Activated naive CD8-positive, alpha-beta T cell treated with anti-CD3 and anti-CD28 coated beads, Interleukin-2, amount 50 U/mL, for 24 hours (primary cell): ENCODE data around the gene SCIMP.
A peak's percentile ranks its signal among the peaks of the same experiment; 100 is the strongest.

Experiments used
- ATAC-seq: fragments of 150-1000 bp; cut with Tn5 transposase; one replicate; pipeline ENCODE4 v1.10.0; 2021
- DNase-seq: peaks from one replicate; pipeline ENCODE4 v3.0.0; 2021
- H3K27ac Mint-ChIP-seq: one replicate; pipeline ENCODE4 v1.8.0; 2021; ENCODE audit warnings: mild to moderate bottlenecking, mixed read lengths
- H3K27me3 Mint-ChIP-seq: one replicate; pipeline ENCODE4 v1.8.0; 2021; ENCODE audit warnings: mixed read lengths
- H3K36me3 Mint-ChIP-seq: one replicate; pipeline ENCODE4 v1.8.0; 2021; ENCODE audit warnings: low read depth, mixed read lengths
- H3K4me1 Mint-ChIP-seq: one replicate; pipeline ENCODE4 v1.8.0; 2021; ENCODE audit warnings: mixed read lengths
- H3K4me3 Mint-ChIP-seq: one replicate; pipeline ENCODE4 v1.8.0; 2021; ENCODE audit warnings: mild to moderate bottlenecking, moderate library complexity, mixed read lengths
- H3K9me3 Mint-ChIP-seq: one replicate; pipeline ENCODE4 v1.8.0; 2021; ENCODE audit warnings: mixed read lengths

Gene SCIMP

DNA sequence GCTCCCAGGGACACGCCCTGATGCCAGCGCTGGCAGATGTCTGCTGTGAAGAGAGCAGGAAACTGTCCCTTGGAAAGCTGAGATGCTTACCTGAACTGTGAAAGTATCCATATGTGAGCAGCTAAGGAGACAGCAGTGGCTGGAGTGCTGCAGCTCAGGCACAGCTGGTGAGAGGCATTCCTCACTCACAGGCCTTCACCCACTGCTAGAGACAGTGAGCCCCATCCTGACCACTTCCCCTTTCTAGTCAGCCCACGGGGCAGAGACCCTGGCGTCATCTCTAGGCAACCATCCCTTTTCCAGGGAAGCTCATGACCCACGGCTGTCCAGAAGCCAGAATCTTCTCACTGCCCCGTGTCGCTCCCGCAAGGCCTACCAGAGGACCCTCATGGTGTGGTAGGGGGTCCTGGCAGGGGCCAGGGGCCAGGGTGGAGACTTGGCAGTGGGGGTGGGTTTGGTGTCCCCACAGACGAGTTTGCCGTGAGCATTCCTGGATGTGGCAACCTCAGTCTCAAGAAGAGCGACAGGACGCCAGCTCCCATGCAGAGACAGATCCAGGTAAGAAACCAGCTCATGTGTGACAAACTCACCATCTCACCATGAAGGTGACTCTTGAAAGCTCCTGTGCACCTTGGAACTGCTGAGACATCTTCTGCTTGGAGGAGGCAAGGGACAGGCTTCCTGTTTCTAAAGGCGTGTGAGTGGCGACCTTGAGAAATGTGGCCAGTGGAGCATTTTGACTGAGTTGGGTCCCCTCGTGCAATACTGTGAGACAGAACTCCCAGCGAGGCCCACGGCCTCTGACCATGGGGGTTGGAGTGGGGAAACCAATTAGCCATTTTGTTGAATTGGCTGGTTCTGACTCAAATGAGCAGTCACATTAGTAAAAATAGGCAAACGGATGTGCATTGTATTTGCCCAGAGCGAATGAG lies at the start of gene SCIMP:
Gene SCIMP, minus strand, starts transcription at position 216 of the 932 bp plus-strand sequence. Its CDS starts 105 bp downstream, at position 111.
- peak within 1 kb of the TSS; percentile 56 for H3K27ac Mint-ChIP-seq
- no peaks in the 10 kb centered on the region for H3K27me3 Mint-ChIP-seq
- peaks cover 37% of the 10 kb centered on the region for H3K4me1 Mint-ChIP-seq
- no peaks in the 10 kb centered on the region for H3K9me3 Mint-ChIP-seq
- DNase-seq: no peak
- no peak for ATAC-seq
- peaks cover 2% of the 10 kb centered on the region for H3K36me3 Mint-ChIP-seq
- H3K4me3 Mint-ChIP-seq: peak within 1 kb of the TSS; percentile 54

DNA sequence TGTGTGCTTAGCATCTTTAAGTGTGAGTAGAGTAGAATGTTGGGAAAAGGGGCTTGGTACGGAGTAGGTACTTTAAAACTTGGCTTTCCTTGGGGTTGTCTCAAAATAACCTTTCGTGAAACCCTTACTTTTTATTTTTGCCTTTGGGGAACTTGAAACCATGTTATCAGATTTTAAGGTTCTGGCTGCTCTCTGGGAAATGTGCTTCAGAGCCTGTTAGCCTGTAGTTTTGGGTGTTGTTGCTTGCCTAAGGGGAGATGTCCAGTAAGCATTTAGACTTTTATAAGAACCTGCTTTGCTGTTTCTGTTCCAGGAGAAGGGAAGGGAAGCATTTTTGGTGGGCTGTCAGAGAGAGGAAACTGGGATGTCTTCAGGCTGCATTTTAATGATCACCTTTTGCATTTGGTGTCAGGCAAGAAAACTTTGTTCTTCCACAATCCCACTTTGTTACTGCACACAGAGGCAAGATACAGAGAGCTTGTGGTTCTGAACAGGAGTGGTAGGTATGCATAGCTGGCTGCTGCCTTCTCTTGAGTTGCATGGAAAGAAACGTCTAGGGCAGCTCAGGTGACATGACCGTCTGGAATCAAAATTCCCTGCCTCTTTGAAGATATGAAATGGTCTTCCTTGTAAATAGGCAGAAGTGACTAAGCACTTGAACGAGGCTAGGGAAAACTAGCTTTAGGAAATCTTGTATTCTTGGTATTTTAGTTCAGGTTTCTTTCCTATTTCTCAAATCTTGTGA lies 49.1 kb upstream of the SCIMP start:
- Mint-ChIP-seq H3K36me3 (peaks cover 24% of the 10 kb centered on the region), H3K4me3 (peak overlapping the region; percentile 82), H3K27ac (peak overlapping the region; percentile 92), H3K27me3 (peaks cover 2% of the 10 kb centered on the region), H3K9me3 (no peaks in the 10 kb centered on the region), H3K4me1 (peaks cover 56% of the 10 kb centered on the region)
- DNase-seq: no peak
- ATAC-seq: no peak

DNA sequence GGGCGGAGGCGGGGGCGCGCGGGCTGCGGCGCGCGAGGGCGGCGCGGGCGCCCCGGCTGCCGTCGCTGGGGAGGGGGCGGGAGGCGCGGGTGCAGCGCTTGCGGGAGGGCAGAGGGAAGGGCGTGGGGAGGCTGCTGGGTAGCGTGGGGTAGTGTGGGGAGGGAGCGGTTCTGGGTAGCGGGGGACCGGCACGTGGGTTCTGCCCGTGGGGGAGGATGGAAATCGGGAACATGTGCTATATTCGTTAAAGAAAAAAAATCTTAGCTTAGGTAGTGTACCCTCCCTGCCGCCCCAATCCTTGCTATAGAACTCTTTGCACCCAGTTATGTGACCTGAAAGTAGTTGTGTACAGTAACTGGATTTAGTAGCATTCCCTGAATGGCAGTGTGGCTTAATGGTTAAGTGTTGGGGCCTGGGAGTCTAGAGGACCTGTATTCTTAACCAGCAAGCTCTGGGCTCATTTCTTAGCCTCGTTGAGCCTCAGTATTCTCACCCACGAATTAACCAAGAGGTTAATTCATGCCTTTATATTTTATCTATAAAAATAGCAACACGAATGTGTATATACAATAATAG lies 48.1 kb upstream of the SCIMP start:
- DNase-seq: peak; percentile 49
- Mint-ChIP-seq H3K4me1 (peaks cover 49% of the 10 kb centered on the region), H3K4me3 (peak overlapping the region; percentile 82), H3K27ac (peak overlapping the region; percentile 92), H3K27me3 (peaks cover 2% of the 10 kb centered on the region), H3K9me3 (no peaks in the 10 kb centered on the region), H3K36me3 (peaks cover 20% of the 10 kb centered on the region)
- ATAC-seq: peak; percentile 45

DNA sequence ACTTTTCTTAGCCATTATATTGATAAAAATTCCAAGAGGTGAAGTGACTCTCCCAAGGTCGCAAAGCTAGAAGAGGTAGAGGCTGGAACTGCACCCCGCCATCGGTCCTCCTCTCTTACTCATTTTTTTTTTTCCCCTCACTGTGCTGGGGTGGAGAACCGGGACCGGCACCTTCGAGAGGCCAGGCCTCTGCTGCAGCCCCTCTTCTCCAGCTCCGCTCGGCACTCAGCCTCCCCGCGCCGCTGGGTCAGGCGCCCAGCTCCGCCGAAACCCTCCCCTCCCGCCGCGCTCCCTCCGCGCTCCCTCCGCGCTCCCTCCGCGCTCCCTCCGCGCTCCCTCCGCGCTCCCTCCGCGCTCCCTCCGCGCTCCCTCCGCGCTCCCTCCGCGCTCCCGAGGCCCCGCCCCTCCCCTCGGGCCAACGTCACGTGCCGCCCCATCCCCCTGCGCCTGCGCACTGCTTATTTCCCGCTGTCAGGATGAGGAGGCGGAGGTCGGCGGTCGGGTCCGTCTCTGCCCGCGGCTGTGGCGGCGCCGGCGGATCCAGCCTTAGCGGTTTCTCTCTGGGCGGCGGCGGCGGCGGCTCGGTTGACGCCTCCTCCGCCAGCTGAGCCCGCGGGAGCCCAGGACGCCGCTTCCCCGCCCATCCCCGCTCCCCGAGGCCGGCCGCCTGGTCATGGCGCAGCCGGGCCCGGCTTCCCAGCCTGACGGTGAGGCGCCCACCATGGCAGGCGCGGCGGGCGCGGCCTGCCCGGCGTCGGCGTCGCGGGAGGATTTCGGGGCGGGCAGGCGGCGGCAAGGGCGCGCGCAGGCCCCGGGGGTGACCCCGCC lies 47.4 kb upstream of the SCIMP start, which contains the start of gene RABEP1:
Gene RABEP1, plus strand, starts transcription at position 471 of the 828 bp plus-strand sequence. Its CDS starts 203 bp downstream, at position 674.
- DNase-seq (peak; percentile 97), ATAC-seq (peak; percentile 73)
- peaks cover 18% of the 10 kb centered on the region for H3K36me3 Mint-ChIP-seq
- peak within 1 kb of the TSS; percentile 92 for H3K27ac Mint-ChIP-seq
- no peaks in the 10 kb centered on the region for H3K9me3 Mint-ChIP-seq
- peaks cover 2% of the 10 kb centered on the region for H3K27me3 Mint-ChIP-seq
- peaks cover 46% of the 10 kb centered on the region for H3K4me1 Mint-ChIP-seq
- H3K4me3 Mint-ChIP-seq: peak within 1 kb of the TSS; percentile 82

DNA sequence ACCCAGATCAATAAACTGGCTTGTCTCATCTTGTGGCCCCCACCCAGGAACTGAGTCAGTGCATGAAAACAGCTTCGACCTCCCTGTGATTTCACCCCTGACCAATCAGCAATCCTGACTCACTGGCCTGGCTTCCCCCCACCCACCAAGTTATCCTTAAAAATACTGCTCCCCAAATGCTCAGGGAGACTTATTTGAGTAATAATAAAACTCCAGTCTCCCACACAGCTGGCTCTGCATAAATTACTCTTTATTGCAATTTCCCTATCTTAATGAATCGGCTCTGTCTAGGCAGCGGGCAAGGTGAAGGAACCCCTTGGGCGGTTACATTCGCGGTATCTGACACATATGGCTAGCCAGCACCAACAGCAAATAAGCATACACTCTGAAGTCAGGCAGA lies 37.7 kb upstream of the SCIMP start:
- Mint-ChIP-seq H3K27ac (peak overlapping the region; percentile 24), H3K36me3 (no peaks in the 10 kb centered on the region), H3K4me3 (no peak overlapping the region), H3K27me3 (no peaks in the 10 kb centered on the region), H3K4me1 (peaks cover 12% of the 10 kb centered on the region), H3K9me3 (no peaks in the 10 kb centered on the region)
- DNase-seq (peak; percentile 50), ATAC-seq (peak; percentile 90)

DNA sequence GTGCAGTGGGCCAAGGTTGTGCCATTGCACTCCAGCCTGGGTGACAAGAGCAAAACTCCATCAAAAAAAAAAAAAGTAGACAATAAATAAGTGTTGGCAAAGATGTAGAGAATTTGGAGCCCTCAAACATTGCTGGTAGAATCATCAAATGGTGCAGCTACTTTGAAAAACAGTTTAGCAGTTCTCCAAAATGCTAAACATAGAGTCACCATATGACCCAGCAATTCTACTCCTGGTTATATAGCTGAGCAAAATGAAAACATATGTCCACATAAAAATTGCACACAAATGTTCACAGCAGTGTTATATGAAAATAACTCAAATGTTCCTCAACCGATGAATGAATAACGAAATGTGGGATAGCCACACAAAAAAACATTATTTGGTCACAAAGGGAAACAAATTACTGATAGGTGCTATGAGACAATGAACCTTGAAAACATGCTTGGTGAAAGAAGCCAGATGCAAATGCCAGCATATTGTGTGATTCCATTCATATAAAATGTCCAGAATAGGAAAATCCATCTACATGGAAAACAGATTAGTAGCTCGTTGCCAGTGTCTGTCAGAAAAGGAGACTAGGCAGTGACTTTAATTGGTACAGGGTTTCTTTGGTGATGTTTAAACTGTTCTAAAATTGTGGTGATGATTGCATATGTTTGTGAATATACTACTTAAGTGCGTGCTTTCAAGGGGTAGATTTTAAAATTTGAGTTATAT lies 34.7 kb upstream of the SCIMP start:
- no peak overlapping the region for H3K4me3 Mint-ChIP-seq

DNA sequence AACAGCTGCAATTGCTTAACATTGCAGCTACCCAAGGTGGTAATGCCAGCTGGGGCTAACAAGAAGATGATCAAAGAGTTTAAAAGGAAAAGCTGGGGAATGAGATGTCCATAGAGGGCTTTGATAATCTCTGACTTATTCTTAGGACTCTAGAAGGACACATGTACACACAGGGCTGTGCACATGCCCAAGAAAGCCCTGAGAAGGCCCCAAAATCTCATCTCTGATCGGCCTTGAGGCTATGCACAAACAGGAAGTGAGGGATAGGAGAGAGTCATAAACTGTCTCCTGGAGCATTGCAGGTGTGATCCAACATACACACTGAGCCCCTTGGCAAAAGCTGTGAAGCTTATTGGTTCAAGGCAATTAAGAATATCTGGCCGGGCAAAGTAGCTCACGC lies 30.2 kb upstream of the SCIMP start:
- Mint-ChIP-seq H3K27me3 (no peaks in the 10 kb centered on the region), H3K4me3 (no peak overlapping the region), H3K36me3 (no peaks in the 10 kb centered on the region), H3K9me3 (no peaks in the 10 kb centered on the region), H3K4me1 (no peaks in the 10 kb centered on the region), H3K27ac (no peak overlapping the region)
- no peak for ATAC-seq
- DNase-seq: no peak

More for the DNA sequence above, 34.7 kb upstream of the SCIMP start:
- Mint-ChIP-seq H3K27me3 (no peaks in the 10 kb centered on the region), H3K4me1 (peaks cover 12% of the 10 kb centered on the region), H3K9me3 (no peaks in the 10 kb centered on the region), H3K27ac (no peak overlapping the region), H3K36me3 (no peaks in the 10 kb centered on the region)
- DNase-seq (no peak), ATAC-seq (no peak)

DNA sequence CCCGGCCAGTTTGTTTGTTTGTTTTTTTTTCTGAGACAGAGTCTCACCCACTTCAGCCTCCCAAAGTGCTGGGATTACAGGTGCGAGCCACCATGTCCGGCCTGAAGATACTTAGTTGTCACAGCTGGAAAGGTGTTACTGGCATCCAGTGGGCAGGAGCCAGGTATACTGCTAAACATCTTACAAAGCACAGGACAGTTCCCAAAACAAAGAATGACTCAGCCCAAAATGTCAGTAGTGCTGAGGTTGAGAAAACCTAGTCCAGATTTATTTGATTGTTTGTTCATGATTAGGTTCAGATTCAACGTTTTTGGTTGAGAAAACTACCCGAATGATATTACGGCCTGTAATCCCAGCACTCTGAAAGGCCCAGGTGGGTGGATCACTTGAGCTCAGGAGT lies 28.8 kb upstream of the SCIMP start:
- no peaks in the 10 kb centered on the region for H3K36me3 Mint-ChIP-seq
- H3K4me1 Mint-ChIP-seq: no peaks in the 10 kb centered on the region
- no peak overlapping the region for H3K27ac Mint-ChIP-seq
- no peak overlapping the region for H3K4me3 Mint-ChIP-seq
- H3K9me3 Mint-ChIP-seq: no peaks in the 10 kb centered on the region
- ATAC-seq: no peak
- no peaks in the 10 kb centered on the region for H3K27me3 Mint-ChIP-seq
- DNase-seq: no peak

DNA sequence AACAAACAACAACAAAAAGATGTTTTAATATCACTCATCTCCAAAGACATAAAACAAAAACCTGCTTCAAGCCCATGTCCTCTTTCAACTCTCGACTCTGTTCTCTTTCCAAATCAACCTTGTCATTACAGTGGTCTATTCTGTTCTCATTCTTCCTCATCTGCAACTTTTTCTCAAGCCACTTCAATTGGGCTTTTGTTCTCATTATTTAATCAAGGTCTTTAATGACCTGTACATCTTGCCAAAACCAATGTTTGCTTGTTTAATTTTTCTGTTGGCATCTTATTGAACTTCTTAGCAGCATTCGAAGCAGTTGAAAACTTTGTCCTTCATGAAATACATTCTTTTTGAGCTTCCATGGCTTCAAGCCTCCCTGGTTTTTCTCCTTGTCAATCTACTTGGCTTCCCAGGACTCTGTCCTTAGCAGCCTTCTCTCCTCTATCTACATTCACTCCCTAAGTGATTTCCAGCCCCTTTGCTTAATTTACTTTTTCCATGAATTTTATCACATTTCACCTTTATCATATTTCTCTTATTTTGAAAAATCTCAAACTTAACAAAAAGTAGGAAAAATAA lies 27.8 kb upstream of the SCIMP start:
- Mint-ChIP-seq H3K27me3 (no peaks in the 10 kb centered on the region), H3K27ac (no peak overlapping the region), H3K9me3 (no peaks in the 10 kb centered on the region), H3K4me1 (no peaks in the 10 kb centered on the region), H3K4me3 (no peak overlapping the region), H3K36me3 (no peaks in the 10 kb centered on the region)
- no peak for DNase-seq
- no peak for ATAC-seq

DNA sequence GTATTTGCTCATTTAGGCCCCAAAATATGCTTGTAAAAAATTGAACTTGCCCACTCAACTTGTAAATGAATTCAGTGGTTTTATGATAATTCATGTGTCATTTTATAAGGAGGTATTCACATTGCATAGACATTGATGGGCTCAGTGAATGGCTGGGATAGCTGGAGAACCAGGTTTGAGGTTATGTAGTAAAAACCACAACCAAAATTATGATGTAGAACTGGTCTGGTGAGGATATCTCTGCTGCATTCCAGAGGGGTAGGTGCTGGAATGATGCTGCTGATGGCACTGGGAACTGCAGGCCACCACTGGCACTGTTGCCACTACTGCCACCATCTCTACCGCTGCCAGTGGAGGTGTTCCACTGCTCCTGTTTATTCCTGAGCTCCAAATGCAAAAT lies 25.9 kb upstream of the SCIMP start:
- H3K9me3 Mint-ChIP-seq: no peaks in the 10 kb centered on the region
- no peak overlapping the region for H3K4me3 Mint-ChIP-seq
- no peaks in the 10 kb centered on the region for H3K27me3 Mint-ChIP-seq
- no peaks in the 10 kb centered on the region for H3K36me3 Mint-ChIP-seq
- ATAC-seq: no peak
- no peaks in the 10 kb centered on the region for H3K4me1 Mint-ChIP-seq
- no peak overlapping the region for H3K27ac Mint-ChIP-seq
- no peak for DNase-seq

DNA sequence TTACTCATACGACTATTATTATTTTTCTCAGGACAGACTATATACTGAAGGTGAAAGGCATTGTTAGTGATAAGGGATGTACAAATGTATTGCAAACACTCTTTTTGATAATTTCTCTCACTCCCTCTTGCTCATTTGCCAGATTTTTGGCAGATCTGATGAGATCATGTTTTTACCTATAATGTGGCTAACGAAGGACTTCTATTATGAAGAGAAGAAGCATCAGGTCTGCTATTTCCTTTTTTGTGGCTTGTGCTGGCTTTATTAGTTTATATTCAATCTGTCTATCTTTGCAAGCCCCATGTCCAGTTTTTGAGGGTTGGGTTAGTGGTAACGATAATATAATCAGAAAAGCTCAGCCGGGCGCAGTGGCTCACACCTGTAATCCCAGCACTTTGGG lies 22.5 kb upstream of the SCIMP start:
- Mint-ChIP-seq H3K4me1 (peaks cover 14% of the 10 kb centered on the region), H3K27ac (no peak overlapping the region), H3K27me3 (no peaks in the 10 kb centered on the region), H3K36me3 (no peaks in the 10 kb centered on the region), H3K9me3 (no peaks in the 10 kb centered on the region), H3K4me3 (no peak overlapping the region)
- DNase-seq (no peak), ATAC-seq (no peak)

DNA sequence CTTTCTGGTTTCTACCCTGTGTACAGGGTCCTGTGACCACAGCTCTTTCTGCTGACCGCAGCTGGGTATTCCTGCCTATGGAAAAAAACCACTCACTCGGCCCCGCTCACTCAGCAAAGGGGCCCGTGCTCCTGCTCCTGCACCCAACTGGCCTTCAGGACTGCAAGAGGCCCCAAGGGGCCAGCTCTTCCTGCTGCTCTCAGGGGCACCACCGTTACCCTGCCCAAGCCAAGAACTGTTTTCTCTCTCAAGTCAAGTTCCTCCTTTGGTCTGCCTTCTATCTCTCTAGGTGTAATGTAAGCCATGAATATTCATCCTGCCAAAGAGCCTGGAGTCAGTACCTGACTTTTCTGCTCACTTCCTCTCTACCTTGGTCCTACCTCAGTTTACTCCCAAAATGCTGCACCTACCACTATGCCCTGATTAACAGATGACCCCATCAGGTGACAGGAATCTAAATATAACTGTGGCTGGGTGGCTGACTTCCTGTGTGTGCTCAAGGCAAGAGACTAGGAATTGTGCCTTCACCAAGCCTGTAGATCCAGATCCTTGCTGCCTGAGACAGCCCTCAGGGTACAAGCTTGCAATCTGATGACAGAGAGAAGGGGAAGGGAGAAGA lies 20.4 kb upstream of the SCIMP start:
- no peak for ATAC-seq
- no peak for DNase-seq
- Mint-ChIP-seq H3K4me1 (peaks cover 14% of the 10 kb centered on the region), H3K27me3 (no peaks in the 10 kb centered on the region), H3K4me3 (peak overlapping the region; percentile 5), H3K9me3 (no peaks in the 10 kb centered on the region), H3K27ac (peak overlapping the region; percentile 65), H3K36me3 (no peaks in the 10 kb centered on the region)

DNA sequence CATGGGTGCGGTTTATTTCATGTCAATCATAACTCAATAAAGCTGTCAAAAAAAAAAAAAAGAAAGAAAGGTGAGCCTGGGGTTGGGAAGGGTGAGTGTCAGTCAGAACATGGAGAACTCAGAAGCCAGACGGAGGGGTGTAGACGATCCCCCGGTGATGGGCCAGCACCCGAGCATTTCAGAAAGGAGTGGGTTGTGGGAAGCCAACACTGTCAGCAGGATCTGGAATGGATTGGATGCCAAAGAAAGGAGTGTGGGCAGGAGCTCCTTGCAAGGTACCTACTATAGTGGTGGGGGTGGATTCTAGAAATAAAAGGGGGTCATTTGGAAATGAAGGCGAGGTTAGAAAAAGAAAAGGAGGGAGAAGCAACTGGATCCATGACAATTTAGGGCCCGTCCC lies 19.8 kb upstream of the SCIMP start:
- Mint-ChIP-seq H3K27me3 (no peaks in the 10 kb centered on the region), H3K27ac (no peak overlapping the region), H3K9me3 (no peaks in the 10 kb centered on the region), H3K4me1 (peaks cover 20% of the 10 kb centered on the region), H3K36me3 (no peaks in the 10 kb centered on the region), H3K4me3 (no peak overlapping the region)
- DNase-seq (no peak), ATAC-seq (no peak)
